GM19099 (cell line): ENCODE results near the gene MYO1G.

Source experiments
- POLR2A ChIP-seq: IDR thresholded peaks from 3 replicates; pipeline ENCODE4 v1.6.1; 2011; ENCODE audit warnings: low read depth; ENCODE audit not compliant: insufficient read length; ENCODE audit errors: extremely low read depth

The MYO1G gene

DNA sequence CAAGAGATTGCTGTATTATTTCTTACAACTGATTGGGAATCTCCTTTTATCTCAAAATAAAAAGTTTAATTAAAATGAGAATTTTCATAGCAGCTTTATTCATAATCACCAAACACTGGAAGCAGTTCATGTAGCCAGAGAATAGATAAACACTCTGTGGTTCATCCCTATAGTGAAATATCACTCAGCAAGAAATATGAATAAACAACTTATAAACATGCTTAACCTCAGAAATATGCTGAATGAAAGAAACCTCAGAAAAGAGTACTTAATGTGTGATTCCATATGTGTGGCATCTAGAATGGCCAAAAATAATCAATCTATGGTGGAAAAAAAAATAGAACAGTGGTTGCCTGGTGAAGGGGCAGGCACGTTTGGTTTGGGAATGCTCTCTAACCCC, 33.3 kb downstream of the MYO1G start:
- TF ChIP-seq POLR2A: no peak

DNA sequence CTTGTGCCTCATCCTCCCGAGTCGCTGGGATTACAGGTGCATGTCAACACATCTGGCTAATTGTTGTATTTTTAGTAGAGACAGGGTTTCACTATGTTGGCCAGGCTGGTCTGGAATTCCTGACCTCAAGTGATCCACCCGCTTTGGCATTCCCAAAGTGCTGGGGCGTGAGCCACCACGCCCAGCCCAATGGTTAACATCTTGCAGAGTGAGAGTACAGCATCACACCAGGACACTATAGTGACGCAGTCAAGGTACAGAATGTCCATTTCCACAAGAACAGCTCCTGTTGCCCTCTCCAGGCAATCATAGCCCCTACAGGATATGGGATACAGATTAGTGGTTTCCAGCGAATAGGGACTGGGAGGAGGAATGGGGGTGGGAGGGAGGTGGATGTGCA, 34.0 kb downstream of the MYO1G start:
- TF ChIP-seq POLR2A: no peak

GRCh38 chr7:44943631-44944030, 35.2 kb downstream of the MYO1G start:
- no peak for TF ChIP-seq POLR2A

DNA sequence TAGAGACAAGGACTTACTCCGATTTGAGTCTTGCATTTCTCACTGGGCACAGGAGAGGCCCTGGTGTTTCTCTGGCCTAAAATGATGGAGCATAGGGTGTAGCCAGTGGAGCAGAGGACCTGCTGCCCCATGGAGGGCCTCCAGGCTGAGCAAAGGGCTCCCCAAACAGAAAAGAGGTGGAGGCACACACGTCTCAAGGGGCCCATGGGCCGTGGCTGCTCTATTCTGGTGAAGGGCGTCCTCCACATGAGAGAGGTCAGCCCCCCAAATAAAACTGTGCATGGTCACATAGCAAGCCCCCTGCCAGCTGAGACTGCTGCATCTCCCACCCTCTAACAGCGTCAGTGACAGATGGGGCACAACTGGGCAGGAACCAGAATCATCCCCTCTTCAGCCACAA, 41.4 kb downstream of the MYO1G start:
- TF ChIP-seq POLR2A: no peak

DNA sequence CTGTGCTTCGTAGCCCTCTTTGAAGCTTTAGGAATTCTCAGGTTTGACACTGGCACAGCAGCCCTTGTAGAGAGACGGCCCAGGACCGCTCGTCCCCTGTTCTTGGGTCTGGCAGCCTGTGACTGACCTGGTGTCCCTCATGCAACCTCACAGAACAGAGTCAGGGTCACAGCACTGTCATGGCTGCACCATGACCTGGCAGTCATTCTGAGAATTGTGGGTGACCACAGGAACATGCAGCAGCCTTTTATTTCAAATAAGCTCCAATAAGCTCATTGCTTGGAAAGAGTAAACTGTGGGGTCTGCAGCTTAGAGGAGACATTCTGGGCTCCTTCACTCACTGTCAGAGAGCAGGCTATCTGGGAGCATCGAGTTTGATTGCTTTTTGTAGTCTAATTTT, 42.5 kb downstream of the MYO1G start:
- no peak for TF ChIP-seq POLR2A

- TF ChIP-seq POLR2A: no peak
These were observed 43.2 kb downstream of the MYO1G start for GRCh38 chr7:44935583-44935982.

- no peak for TF ChIP-seq POLR2A
These were observed 43.8 kb downstream of the MYO1G start for GRCh38 chr7:44935016-44935415.

GRCh38 chr7:44930921-44931320, 47.9 kb downstream of the MYO1G start:
- TF ChIP-seq POLR2A: no peak

DNA sequence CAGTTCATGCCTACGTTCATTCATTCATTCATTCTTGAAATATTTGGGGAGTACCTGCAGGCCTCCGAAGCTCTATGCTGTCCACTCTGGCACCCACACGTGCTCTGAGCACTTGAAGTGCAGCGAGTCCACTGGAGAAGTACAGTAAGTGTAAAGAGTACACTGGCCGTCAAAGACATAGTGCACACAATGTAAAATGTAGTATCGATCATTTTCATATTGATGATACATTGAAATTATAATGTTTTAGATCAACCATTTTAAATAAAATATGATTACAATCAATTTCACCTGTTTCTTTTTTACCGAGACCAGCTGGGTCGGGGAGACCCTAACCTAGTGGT, 56.5 kb downstream of the MYO1G start:
- no peak for TF ChIP-seq POLR2A

DNA sequence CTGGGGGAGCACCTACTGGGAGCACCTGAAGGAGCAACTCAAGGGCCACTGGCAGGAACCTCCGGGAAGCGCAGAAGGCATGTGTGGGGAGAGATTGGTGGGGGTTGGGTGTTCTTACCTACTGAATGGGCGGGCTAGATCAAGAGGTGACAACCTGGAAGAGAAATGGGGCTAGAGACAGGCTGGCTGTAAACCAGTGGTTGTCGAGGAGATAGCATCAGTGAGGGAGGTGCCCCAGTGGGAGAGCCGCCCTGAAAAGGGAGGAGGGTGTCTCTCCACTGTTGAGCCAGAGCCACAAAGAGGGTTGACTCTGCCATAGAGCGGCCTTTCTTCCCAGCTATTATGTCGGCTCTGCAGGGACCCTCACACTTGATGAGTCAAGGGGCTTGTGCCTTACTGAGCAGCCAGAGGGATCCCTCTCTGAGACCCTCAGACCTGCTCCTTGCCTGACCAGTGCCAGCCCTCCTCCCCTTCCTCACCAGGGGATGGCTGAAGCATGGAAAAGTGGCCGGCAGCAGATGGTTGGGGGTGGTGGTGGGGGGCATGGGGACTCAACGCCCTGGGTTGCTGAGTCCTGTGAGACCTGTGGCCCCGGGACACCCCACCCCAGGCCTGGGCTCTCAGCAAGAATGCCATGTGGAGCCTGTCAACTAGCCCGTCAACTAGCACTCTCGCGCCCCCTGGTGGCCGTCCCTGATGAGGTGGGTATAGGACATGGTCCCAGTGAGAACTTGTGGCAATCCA, 57.0 kb downstream of the MYO1G start:
- TF ChIP-seq POLR2A: no peak

DNA sequence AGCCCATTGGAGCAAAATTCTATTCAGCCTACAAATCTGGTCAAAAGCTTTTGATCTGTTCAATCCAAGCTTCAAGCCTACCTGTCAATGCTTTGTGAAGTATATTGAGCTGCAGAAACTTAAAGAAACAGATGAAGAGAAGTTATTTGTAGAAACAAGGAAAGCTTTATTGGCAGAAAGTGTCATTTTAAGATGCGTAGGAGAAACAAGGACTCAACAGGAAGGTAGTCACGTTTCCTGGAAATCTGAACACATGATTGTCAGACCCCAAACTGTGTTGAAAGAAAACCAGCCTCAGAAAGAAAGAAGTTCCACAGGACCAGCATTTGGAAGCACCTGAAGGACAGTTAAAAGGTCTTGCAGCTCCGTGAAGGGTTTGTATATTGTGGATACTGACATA, 58.7 kb downstream of the MYO1G start:
- no peak for TF ChIP-seq POLR2A

GRCh38 chr7:44918029-44918428, 60.8 kb downstream of the MYO1G start:
- no peak for TF ChIP-seq POLR2A

- no peak for TF ChIP-seq POLR2A
These were observed 61.4 kb downstream of the MYO1G start for GRCh38 chr7:44917465-44917864.

DNA sequence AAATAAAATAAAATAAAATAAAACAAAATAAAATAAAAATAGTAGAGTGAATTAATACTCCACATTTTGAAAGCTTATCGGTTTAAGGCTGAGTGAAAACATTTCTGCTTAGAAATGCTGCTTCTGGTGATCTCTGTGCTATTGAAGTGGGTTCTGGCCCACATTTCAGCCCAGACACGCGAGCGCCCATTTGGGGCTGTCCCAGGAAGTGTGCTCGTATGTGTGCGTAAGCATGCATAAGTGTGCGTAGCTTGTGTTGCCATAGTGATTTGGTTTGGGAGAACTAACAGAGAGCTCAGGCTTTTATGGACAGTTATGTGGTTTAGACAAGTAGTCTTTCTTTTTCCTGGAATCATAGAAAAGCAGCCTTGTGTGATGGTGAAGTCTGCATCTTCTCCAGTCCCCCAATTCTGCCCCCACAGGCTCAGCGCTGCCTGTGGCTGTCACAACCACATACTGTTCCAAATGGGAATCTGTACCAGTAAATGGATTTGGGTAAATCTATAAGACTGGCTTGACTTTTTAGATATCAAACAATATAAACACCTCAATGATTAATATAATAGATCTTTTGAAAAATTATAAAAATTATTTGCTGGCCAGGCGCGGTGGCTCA, 63.7 kb downstream of the MYO1G start:
- TF ChIP-seq POLR2A: peak; percentile 18

- TF ChIP-seq POLR2A: no peak
These were observed 66.0 kb downstream of the MYO1G start for GRCh38 chr7:44912775-44913347.
